GM19240 (cell line): ENCODE measurements around the gene NPAS3.

Source experiments
- DNase-seq: peaks from one replicate; pipeline ENCODE4 v3.0.0; 2011; ENCODE audit warnings: low spot score; ENCODE audit not compliant: insufficient read length

Gene NPAS3

DNA sequence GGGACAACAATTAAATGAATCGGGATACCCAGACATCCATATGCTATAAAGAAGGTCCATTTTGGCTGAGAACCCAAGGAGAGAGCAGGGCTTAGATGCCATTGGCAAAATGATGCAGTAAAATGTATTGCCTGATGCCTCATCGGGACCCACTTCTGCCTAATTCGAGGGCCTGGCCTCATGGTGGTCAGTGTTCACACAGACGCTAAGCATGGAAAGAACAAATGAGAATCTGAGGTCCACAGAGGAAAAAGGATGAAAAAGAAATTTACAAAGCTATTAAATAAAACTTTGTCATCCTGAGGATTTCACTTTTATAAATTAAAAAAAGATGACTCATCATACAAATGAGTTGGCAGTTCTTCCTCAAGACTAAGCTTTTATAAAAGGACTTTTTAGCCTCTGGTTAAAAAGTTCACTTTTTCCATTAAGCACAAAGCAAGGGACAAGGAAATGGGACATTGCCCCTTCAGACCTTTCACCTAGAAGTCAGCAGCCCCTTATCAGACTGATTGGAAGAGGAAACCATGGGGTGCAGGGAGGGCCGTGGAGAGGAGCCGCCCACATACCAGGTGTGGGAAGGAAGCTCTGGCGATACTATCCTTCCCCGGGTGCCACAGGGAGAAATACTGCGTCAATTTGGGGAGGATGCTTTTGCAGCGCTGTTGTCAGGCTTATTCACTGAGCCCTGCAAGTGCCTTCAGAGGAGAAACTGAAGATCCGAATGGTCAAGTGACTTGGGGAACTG, 836.2 kb downstream of the NPAS3 start:
- no peak for DNase-seq

DNA sequence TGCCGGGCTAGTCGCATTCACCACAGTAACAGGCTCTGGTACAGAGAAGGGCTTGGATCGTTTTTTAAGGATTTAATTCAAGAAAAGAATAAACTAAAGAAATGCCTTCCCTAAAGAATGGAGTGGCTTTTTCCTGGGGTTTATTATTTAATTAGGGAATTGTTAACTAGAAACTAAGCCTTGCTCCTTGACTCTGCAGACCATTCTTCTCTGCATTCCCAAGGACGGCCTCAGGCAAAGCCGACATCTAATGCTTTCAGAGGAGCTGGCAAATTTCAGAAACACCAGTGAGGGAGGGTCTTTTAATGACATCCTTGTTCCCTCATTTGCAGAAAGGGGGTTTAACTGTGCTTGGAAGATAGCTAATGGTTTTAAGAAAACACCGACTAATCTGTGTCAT, 838.2 kb downstream of the NPAS3 start:
- DNase-seq = no peak

DNA sequence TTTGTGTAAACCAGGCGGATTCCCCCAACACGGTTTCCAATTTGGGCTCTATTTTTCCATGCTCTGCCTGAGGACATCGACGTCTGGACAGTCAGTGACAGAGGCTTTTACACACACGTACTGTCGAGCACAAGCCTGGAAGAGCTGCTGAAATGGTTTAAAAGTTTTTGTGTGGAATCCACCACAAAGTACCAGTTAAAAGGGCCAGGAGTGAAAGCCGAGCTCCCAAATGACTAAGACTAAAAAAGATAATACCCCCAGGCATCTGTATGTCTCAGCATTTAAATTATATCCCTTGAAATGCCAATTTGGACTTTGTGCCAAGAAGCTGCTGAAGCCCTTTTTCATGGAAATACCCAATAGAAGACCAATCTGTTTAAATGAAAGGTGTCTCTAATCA, 839.0 kb downstream of the NPAS3 start:
- no peak for DNase-seq

DNA sequence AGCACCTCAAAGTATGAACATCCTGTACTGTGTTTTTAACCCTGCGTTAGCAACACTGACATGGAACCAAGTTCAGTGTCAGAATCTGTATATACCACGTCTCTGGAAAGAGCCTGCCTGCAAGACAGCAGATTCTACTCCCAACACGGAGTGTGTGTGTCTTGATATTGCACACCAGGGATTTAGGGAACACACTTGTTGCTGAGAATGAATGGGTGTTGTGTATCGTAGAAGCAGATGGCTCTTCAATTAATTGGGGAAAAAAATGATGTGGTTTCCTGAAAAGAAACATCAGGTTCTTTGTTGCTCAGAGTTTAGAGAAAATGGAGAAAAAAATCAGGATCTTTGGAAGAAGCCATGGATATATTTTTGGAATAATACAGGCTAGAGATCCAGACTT, 841.4 kb downstream of the NPAS3 start:
- DNase-seq = no peak

DNA sequence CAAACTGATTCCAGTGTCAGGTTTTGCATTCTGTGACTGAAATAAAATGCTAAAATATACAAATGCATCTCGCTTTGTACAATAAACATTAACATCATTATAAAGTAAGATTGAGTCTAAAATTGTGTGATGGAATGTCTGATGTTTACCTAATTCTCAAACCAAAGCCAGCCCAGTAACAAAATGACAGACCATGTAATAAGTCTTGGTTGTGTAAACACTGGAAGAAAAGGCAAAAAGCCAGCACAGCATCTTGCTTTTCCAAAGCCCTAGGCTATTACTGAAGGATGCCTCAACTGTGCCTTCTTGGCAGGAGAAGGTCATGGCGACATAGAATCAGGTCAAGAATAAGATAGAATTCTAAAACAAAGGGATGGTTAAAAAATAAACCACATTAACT, 842.6 kb downstream of the NPAS3 start:
- DNase-seq = no peak

DNA sequence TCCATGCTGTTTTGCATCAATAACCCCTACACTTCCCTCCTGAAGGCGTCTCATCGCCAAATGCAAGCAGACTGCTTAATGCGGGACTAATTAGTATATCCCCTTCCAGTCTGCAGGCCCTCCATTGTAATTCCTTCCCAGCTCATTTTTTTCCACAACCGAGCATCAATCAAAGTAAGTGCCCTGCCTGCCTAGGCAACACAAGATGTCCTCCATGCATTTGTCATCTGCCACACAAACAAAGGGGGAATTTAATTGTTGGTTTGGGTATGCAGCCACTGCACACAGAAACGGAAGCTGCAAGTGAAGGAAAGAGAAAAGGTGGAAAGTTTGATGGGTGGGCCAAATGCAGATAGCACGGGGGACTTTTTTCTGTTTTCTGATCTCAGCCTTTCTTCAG, 844.2 kb downstream of the NPAS3 start:
- DNase-seq = no peak

DNA sequence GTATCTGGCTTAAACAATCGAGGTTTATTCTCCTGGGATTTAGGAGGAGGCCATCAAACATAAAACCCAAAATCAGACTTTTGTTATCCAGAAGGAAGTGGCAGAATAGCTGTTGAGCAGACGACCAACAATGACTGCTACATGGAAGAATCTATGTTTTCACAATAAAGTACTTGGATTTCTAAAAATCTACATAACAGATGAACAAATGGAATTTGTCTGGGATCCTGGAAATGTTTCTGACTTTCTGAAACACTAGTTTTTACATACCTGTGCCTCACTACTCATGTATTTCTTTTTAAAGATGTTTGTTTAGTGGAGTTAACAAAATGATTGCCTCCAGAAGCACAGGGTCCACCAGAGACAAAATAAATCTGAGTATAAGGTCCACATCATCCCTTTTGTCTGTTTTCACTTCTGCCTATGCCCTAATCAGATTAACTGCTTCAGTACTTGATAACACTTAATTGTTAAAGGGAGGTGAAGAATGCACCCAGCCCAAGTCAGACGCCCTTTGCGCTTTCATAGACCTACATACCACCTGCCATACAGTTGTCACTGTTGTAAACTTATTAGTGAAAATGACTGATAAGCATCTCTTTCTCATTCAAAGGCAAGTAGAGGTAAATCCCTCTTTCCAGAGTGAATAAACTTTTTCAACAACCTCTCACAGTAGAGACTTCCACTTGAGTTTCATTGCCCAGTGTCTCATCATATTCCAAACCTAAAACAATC, 847.6 kb downstream of the NPAS3 start:
- no peak for DNase-seq

DNA sequence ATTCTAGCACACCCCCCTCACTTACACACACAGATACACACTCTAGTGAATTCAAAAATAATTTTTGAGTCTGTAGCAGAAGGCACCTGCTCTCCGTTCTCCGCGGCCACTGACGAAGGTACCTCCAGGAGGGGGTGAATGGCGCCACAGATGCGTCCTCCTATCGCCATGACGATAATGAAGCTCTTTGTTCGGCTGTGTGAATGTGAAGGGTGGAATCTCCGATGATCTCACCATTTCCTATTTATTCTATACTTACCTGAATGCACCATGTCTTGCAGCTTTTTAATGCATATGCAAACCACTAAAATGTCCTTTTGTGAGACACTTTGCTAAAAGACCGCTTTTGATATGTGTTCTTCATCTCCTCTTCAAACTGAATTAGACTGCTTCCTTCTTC, 849.5 kb downstream of the NPAS3 start:
- DNase-seq = no peak

DNA sequence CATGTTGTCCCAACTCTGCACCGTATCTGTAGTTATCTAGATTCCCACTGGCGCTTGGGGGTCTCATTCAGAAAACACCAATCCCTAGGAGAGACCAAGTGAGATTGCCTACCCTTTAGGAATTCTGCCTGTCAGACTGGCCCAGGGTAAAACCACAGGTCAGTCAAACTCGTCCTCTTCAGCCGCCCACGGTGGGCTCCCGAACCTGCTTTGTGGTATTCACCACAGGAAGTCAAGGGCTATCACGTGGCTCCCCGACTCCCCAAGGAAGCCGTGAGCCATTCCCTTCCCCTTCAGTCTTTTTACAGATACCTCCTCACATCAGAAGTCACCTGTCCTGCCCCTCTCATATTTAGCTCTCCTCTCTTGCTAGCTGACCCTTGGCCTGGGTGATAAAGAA, 852.3 kb downstream of the NPAS3 start:
- DNase-seq = no peak

DNA sequence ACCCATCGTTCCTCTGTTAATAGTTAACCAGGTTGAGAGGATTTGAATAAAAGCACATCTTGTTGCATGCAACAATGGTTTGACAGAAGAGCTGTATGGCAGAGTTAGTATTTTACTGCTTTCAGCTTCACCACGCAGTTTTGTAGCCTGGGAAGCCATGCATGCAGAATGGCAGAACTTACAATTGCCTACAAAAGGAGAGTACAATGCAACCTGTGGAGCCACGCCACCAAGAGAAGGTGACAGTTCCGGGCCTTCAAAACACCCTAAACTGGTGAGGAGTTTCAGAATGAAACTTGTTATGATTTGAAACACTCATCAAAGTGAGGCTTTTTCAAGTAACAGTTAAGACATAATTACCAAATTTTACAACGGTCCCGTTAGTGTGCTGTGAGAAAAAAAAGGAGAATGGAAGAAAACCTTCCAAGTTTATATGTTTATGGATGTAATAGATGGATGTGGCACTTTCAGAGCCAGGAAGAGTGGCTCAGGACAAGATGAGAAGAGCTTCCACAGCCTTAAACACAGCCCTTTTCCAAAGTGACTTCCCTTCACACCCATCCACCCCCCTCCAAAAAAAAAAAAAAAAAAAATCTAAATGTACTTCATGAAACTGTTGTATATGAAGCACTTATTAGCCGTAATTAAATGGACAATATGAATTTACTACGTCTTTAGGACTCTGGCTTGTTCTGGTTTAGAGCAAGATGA, 853.5 kb downstream of the NPAS3 start:
- DNase-seq = no peak

DNA sequence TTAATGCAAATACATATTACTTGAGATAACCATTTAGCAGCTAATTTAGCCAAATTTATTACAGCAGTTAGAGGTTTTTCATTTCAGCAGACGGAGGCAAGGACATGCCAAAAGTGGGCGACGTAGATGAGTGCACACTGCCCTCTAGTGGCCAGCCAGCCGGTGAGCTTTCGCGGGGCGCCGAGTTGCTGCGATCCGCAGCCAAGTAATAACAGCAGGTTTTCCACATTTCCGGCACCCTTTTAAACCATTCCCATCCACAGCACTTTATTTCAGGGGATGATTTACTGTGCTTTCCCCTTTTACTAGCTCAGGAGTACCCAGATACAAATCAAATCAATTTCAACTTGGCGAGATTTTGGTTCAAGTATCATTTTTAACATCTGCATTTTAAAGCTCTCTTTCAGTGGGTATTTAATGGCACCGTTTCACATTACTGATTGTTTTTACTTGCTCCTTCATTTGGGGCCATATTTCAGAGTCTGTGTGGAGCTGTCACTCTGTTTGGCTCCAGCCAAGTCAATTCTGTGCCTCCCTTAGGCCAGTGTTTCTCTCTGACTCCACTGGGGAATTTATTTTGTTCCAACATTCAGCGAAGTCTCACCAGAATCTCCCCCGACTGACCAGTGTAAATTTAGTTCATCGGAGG, 854.2 kb downstream of the NPAS3 start:
- peak; percentile 61 for DNase-seq

DNA sequence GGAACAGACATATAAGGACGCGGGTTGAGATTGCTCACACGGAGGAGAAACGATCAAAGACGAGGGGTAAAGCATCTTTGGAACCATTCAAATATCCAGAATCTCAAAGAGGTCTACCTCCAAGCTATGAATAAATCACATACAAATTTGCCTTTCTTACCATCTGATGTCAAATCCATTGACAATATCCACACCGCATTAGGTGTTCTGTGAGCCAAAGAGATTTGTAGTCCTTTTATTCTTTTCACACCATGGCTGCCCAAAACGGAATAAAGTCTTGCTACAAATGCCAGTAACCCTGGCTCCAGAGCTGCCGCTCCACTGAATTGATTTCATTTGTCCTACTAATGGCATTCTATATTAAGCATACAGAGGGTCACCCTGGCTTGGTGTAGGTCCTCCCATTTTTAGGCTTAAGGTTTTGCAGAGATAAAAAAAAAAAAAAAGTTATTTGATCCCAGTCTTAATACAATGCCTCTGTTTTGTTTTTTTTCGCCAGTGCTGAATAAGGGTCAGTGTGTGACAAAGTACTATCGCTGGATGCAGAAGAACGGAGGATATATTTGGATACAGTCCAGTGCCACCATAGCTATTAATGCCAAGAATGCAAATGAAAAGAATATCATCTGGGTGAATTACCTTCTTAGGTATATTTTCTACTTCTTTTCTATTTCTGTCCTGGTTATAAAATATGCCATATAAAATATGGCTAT, 854.9 kb downstream of the NPAS3 start:
- no peak for DNase-seq

DNA sequence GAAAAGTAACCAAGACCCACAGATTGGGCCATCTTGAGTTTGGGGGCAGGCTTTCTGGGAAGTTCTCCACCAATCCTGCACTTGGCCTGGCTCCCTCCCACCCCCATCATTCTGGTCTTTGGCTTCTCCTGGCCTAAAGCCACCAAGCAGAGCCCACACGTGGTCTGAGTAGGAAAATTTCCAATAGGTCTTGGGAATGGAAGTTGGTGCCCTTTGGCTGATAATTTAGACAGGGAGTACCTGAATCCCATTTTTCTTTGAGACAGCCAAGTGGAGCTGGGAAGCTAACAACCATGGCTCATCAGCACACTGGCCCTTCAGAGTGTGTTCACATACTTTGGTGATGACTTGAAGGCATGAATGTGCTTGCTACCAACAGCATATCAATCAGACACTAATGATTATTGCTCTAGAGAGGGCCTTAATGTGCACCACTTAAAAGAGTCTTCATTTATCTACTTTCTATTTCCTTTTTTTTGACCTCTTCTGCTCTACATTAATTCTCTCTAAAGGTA, 856.2 kb downstream of the NPAS3 start:
- no peak for DNase-seq

DNA sequence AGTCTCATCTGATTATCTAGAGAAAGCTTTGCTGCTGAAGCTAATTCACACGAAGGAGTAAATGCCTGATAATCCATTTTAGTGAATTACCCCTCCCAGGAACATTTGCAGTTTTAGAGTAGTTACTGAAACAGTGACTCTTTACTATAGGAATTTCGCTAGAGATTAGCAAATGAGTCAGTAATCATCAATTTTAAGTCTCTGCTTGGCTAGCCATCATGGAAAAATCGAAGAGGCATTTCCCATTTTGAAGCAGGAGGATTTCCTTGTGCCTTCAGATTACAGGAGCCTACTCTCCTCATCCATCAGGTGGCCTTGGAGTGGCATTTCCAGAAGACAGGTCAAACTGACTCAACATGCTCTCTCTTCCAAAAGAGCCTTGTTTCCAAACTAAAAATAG, 857.7 kb downstream of the NPAS3 start:
- DNase-seq = no peak

DNA sequence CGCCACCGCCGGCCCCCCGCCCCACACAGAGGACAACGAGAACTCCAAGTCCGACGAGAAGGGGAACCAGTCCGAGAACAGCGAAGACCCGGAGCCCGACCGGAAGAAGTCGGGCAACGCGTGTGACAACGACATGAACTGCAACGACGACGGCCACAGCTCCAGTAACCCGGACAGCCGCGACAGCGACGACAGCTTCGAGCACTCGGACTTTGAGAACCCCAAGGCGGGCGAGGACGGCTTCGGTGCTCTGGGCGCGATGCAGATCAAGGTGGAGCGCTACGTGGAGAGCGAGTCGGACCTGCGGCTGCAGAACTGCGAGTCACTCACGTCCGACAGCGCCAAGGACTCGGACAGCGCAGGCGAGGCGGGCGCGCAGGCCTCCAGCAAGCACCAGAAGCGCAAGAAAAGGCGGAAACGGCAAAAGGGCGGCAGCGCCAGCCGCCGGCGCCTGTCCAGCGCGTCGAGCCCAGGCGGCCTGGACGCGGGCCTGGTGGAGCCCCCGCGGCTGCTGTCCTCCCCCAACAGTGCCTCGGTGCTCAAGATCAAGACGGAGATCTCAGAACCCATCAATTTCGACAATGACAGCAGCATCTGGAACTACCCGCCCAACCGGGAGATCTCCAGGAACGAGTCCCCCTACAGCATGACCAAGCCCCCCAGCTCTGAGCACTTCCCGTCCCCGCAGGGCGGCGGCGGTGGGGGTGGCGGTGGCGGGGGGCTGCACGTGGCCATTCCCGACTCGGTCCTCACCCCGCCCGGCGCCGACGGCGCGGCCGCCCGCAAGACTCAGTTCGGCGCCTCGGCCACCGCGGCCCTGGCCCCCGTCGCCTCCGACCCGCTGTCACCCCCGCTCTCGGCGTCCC, 861.3 kb downstream of the NPAS3 start:
- no peak for DNase-seq

DNA sequence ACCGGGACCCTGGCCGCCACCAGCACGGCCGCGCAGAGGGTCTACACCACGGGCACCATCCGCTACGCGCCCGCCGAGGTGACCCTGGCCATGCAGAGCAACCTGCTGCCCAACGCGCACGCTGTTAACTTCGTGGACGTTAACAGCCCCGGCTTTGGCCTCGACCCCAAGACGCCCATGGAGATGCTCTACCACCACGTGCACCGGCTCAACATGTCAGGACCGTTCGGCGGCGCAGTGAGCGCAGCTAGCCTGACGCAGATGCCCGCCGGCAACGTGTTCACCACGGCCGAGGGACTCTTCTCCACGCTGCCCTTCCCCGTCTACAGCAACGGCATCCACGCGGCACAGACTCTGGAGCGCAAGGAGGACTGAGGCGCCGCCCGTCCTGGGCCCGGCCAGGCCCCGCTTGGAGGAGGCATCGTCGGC, 862.1 kb downstream of the NPAS3 start:
- DNase-seq = no peak

DNA sequence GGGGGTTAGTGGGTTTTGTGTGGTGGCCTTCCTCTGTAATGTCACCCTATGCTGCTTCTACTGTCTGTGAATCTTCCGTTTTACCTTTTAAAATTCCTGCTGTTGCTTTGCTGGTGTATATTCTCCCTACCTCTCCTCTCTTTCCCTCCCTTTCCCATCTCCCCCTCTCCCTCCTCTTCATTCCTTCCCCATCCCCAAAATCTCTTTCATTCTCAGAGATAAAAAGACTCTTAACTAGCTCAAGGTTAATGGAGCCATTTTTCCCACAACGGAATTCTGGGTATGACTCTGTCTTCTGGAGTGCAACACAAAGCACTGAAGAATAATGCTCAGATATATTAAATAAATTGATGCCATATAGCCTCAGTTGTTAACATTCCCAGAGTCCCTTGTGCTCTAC, 864.1 kb downstream of the NPAS3 start:
- DNase-seq = no peak

DNA sequence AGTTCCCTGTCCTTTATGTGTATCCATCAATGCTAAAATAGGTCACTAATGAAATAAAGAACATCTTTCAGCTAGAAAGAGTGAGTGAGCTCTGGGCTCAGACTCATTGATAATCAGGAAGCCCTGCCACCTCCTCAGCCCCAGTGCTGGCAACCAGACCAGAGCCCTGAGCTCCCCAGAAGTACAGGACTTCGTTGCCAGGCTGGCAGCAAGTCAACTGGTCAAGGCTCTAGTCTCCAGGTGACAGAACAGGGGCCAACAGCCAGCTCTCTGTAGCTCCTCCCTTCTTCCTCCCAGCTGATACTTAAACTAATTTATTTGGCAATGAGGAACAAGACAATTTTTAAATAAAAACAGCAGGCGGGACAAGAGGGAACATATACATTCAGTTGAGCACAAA, 866.9 kb downstream of the NPAS3 start:
- DNase-seq = no peak

DNA sequence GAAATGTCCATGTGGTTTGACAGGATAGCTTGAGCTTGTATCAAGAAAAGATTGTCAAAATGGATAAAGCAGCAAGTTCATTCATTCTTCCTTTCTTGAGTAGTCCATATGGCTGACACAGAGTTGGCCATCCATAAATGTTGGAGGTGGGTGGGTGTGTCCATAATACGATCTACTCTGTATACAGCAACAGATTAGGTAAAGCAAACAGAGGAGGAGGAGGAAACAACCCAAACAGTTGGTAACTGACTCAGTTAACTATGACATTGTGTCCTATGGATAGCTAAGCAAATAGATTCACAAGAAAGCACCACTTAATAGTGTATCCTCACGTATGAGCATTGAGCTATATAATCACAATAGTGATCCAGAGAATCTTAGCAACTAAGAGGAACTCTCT, 868.2 kb downstream of the NPAS3 start:
- DNase-seq = no peak

DNA sequence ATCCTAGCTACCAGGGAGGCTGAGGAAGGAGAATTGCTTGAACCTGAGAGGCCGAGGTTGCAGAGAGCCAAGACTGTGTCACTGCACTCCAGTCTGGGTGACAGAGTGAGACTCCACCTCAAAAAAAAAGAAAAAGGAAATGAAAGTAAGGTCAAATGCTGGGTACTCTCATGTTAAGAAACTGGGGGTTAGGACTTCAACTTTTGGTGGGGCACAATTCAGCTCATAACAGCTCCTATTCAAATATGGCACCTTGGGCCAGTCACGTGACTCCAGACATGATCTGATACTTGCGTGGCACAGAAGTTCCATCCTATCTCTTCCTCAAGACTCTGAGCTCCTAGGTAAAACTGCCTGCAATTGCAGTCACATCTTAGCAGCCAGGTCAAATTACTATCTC, 869.5 kb downstream of the NPAS3 start:
- no peak for DNase-seq
